Ishikawa (cell line): Measurements from ENCODE around the gene CIITA.

ENCODE experiments used
- CEBPB ChIP-seq: IDR thresholded peaks from 2 replicates; pipeline ENCODE4 v1.6.1; 2012
- CREB1 ChIP-seq: IDR thresholded peaks from 2 replicates; pipeline ENCODE4 v1.6.1; 2012; ENCODE audit warnings: low read depth
- EGR1 ChIP-seq: IDR thresholded peaks from 2 replicates; pipeline ENCODE4 v1.6.1; 2012
- EP300 ChIP-seq: IDR thresholded peaks from 2 replicates; pipeline ENCODE4 v1.6.1; 2012; ENCODE audit warnings: borderline replicate concordance
- FOXM1 ChIP-seq: IDR thresholded peaks from 2 replicates; pipeline ENCODE4 v1.6.1; 2012; ENCODE audit warnings: low read depth, borderline replicate concordance
- NFIC ChIP-seq: IDR thresholded peaks from 2 replicates; pipeline ENCODE4 v1.6.1; 2012
- RAD21 ChIP-seq: IDR thresholded peaks from 2 replicates; pipeline ENCODE4 v1.6.1; 2012; ENCODE audit warnings: low read depth
- REST ChIP-seq: IDR thresholded peaks from 2 replicates; pipeline ENCODE4 v1.6.1; 2012; ENCODE audit warnings: low read depth, mild to moderate bottlenecking
- TAF1 ChIP-seq: IDR thresholded peaks from 2 replicates; pipeline ENCODE4 v1.6.1; 2012; ENCODE audit warnings: low read depth, mild to moderate bottlenecking
- TCF12 ChIP-seq: IDR thresholded peaks from 2 replicates; pipeline ENCODE4 v1.6.1; 2012; ENCODE audit warnings: low read depth
- TEAD4 ChIP-seq: IDR thresholded peaks from 2 replicates; pipeline ENCODE4 v1.6.1; 2012
- USF1 ChIP-seq: IDR thresholded peaks from 2 replicates; pipeline ENCODE4 v1.6.1; 2012
- YY1 ChIP-seq: IDR thresholded peaks from 2 replicates; pipeline ENCODE4 v1.6.1; 2012; ENCODE audit warnings: low read depth
- ZBTB7A ChIP-seq: IDR thresholded peaks from 2 replicates; pipeline ENCODE4 v1.6.1; 2012; ENCODE audit warnings: low read depth
- TF ChIP-seq, protein P1 (sequence below): IDR thresholded peaks from 2 replicates; pipeline ENCODE4 v1.6.1; 2012

CIITA gene

GRCh38 chr16:10961231-10961630 is 84.2 kb downstream of the CIITA start:
- no peak for TF ChIP-seq CEBPB
- TF ChIP-seq, protein P1, sequence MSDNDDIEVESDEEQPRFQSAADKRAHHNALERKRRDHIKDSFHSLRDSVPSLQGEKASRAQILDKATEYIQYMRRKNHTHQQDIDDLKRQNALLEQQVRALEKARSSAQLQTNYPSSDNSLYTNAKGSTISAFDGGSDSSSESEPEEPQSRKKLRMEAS, result no peak
- TF ChIP-seq CREB1, result no peak
- no peak for TF ChIP-seq ZBTB7A

DNA sequence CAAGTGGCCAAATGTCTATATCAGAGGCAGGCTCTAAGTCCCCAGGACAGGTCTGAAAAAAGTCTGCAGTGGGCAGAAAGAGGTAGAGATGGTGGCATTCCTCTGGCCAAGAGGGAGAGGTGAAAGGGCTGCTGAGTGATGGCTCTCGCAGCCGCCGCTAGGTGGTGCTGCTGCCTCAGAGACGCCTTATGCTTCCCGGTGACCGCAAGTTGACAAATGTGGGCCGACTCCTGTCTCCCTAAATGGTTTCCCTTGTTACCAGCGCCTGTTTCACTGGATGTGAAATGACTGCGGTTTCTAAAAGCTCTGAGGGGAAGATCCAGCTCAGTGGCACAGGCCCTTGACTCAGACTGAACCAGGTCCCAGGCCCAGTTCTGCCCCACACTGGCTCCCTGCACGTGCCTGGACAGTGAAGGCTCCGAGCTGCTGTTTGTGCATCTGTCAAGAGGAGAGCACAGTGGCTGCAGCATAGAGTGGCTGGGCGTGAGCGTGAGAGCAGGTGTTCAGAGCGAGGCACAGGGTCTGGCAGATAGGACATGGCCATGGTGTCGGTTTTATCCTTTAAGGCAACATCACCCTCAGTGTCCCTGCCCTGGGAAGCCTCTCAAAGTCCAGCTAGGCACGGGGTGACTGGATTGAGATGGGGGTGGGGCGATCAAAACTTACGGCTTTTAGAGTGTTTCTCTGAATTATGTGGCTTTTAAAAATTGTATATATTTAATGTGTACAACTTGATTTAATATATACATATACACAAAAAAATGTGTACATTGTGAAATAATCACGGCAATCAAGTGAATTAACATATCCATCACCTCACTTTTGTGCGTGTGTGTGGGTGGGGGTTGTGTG is 87.3 kb downstream of the CIITA start:
- TF ChIP-seq RAD21 (peak; percentile 79), TCF12 (no peak)

DNA sequence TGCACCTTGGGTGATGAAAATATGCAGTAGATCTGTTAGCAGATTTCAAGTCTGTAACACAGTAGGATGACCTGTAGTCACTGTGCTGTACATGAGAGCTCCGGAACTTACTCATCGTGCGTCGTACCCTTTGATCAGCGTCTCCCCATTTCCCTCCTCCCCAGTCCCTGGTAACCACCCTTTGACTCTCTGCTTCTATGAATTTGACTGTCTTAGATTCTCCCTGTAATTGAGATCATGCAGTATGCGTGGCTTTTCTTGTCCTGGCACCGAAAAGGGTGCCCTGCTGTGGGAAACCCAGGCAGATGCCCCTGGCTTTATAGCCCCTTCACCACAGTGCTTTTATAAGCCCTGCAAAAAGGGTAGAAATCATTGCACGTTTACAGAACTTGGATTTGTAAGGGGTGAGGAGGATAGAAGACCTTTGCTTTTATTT is 87.9 kb downstream of the CIITA start:
- no peak for TF ChIP-seq REST
- no peak for TF ChIP-seq TCF12

GRCh38 chr16:10965440-10966061 is 88.5 kb downstream of the CIITA start:
- no peak for TF ChIP-seq RAD21
- no peak for TF ChIP-seq USF1
- TF ChIP-seq, protein P1, result no peak
- no peak for TF ChIP-seq EP300
- TF ChIP-seq CEBPB, result no peak
- TF ChIP-seq NFIC, result no peak
- no peak for TF ChIP-seq EGR1
- no peak for TF ChIP-seq TAF1
- no peak for TF ChIP-seq TCF12
- TF ChIP-seq REST, result no peak
- TF ChIP-seq CREB1, result no peak
- TF ChIP-seq TEAD4, result no peak
- no peak for TF ChIP-seq YY1
- TF ChIP-seq FOXM1, result no peak
- TF ChIP-seq ZBTB7A, result no peak

- TF ChIP-seq YY1 (no peak), FOXM1 (no peak), EP300 (no peak), USF1 (no peak), TEAD4 (no peak), ZBTB7A (no peak), NFIC (no peak), CEBPB (no peak), RAD21 (no peak), CREB1 (no peak)
- TF ChIP-seq, protein P1, result no peak
Measured at GRCh38 chr16:10966129-10966528, 89.1 kb downstream of the CIITA start.

DNA sequence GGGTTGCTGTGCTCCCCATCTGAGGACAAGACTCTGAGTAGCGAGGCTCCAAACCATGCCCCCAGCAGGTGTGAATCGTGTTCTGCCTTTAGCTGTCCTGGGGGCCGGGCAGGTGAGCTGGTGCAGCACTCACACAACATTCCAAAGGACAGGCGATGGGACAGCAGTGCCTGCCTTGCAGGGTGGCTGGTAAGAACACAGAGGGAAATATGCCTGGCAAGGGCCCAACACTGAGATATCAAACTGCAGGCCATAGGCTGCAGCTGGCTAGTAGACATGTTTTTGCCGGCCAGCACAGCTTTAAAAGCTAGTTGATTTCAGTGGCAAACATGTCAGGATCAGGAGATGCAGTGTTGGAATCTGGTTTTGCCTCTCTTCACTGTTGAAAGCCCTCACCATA is 91.0 kb downstream of the CIITA start:
- TF ChIP-seq TAF1 (no peak), CREB1 (no peak), EGR1 (no peak)

DNA sequence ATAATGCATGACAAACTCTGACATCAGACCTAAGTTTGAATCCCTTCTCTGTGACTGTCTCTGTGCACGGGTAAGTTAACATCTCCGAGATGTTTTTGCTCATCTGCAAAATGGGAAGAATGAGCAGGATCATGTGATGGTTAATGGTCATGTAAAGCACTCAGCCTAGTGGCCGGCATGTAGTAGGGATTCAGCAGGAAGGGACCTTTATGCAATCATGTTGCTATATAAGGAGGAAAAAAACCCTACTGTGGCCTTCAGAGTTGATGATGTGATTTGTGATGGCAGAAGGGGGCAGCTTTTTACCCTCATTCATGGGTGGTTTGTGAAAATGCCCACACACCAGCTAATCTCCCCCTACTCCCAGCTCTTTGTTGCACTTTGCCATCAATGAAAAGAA is 91.5 kb downstream of the CIITA start:
- TF ChIP-seq NFIC (no peak), EGR1 (no peak), REST (no peak), CREB1 (no peak), USF1 (no peak), FOXM1 (no peak), YY1 (no peak)
